ENCODE results near the gene KCTD14. TPM values are rescaled to one million over a fixed set of nuclear protein-coding genes. Genes with fewer than 3 reads are reported as not detected.
"Not testable (repeated sequence)": the region's sequence is repeated elsewhere in the genome, so short reads cannot be mapped to it uniquely, and the experiment has no call there.

Gene KCTD14
- total and polyA plus RNA-seq, 4 donors = 0.70 to 7.3 (median 6.7) TPM

DNA sequence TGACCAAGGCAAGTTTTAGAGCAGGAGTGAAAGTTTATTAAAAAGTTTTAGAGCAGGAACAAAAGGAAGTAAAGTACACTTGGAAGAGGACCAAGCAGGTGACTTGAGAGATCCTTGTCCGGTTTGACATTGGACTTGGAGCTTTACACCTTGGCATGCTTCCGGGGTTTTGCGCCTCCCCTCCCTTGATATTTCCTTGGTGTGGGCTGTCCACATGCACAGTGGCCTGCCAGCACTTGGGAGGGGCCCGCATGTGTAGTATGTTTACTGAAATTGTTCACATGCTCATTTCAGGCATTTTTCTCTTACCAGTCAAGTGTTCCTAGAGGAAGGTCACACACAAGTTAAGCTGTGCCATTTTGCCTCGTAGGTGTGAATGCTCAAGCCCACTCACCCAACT is 21.6 kb upstream of the KCTD14 start:
- DNase-seq (ENCODE audit: low spot score) = no peak
- TF ChIP-seq HNF4A (conservative IDR thresholded peaks at IDR 0.05) (peak; percentile 21 to 57), TAF1 (conservative IDR thresholded peaks at IDR 0.05) (no peak), HNF4G (IDR thresholded peaks at IDR 0.05) (no peak), JUND (IDR thresholded peaks at IDR 0.05) (no peak)
- H3K27ac ChIP-seq (ENCODE audit: low read depth in 1 of 2, low read length in 2 of 2) = no peak overlapping the region
- WGBS = 57% methylated on average over 5 of the region's 5 CpGs
- no peaks in the 10 kb centered on the region for H3K9me3 ChIP-seq (ENCODE audit: control insufficient read depth in 4 of 4, low read length in 3 of 4)
- H3K4me3 ChIP-seq (ENCODE audit: low read depth in 1 of 3, low read length in 3 of 3) = no peak overlapping the region
- H3K4me1 ChIP-seq (ENCODE audit: control insufficient read depth in 4 of 4, insufficient read depth in 4 of 4, low read length in 3 of 4) = peaks cover 9 to 28% (median 17%) of the 10 kb centered on the region in 4 donors
- no peak overlapping the region for H3K9ac ChIP-seq (ENCODE audit: low read depth in 1 of 2, low read length in 2 of 2)
- no peaks in the 10 kb centered on the region for H3K27me3 ChIP-seq (ENCODE audit: control insufficient read depth in 4 of 4, insufficient read depth in 4 of 4, low read length in 3 of 4)
- no peaks in the 10 kb centered on the region for H3K36me3 ChIP-seq (ENCODE audit: control insufficient read depth in 4 of 4, insufficient read depth in 3 of 4, low read depth in 1 of 4, low read length in 3 of 4)

DNA sequence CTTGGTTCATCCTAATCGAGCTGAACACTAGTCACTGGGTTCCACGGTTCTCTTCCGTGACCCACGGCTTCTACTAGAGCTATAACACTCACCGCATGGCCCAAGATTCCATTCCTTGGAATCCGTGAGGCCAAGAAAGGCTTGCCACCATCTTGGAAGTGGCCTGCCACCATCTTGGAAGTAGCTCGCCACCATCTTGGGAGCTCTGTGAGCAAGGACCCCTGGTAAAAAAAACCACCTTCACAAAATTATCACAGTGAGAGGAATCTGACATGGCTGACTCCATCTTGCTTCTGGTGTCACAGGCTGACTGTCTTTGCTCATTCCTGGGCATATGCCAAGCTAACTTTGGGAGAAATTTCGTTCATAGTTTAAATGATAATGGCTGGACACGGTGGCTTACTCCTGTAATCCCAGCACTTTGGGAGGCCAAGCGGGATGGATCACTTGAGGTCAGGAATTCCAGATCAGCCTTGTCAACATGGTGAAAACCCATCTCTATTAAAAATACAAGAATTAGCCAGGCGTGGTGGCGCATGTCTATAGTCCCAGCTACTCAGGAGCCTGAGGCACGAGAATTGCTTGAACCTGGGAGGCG is 18.9 kb upstream of the KCTD14 start:
- Histone ChIP-seq H3K27me3 (ENCODE audit: control insufficient read depth in 4 of 4, insufficient read depth in 4 of 4, low read length in 3 of 4) (no peaks in the 10 kb centered on the region), H3K9me3 (ENCODE audit: control insufficient read depth in 4 of 4, low read length in 3 of 4) (no peaks in the 10 kb centered on the region), H3K9ac (ENCODE audit: low read depth in 1 of 2, low read length in 2 of 2) (no peak overlapping the region), H3K36me3 (ENCODE audit: control insufficient read depth in 4 of 4, insufficient read depth in 3 of 4, low read depth in 1 of 4, low read length in 3 of 4) (no peaks in the 10 kb centered on the region), H3K4me3 (ENCODE audit: low read depth in 1 of 3, low read length in 3 of 3) (no peak overlapping the region), H3K27ac (ENCODE audit: low read depth in 1 of 2, low read length in 2 of 2) (no peak overlapping the region), H3K4me1 (ENCODE audit: control insufficient read depth in 4 of 4, insufficient read depth in 4 of 4, low read length in 3 of 4) (peaks cover 19 to 50% (median 36%) of the 10 kb centered on the region in 4 donors)
- WGBS = 97% methylated on average over 14 of the region's 14 CpGs
- no peak for TF ChIP-seq GABPA (IDR thresholded peaks at IDR 0.05 in 1 of 2, conservative IDR thresholded peaks at IDR 0.05 in 1 of 2)
- TF ChIP-seq CTCF (IDR thresholded peaks at IDR 0.05; ENCODE audit: low read depth, low read length, missing input control) = no peak
- TF ChIP-seq JUND (IDR thresholded peaks at IDR 0.05) = no peak
- TF ChIP-seq EGR1 (IDR thresholded peaks at IDR 0.05; ENCODE audit: low read depth in 2 of 2) = no peak
- TF ChIP-seq FOXA1 (IDR thresholded peaks at IDR 0.05) = no peak
- TF ChIP-seq ATF3 (IDR thresholded peaks at IDR 0.05) = no peak
- no peak for TF ChIP-seq MAX (IDR thresholded peaks at IDR 0.05)
- TF ChIP-seq NR2F2 (IDR thresholded peaks at IDR 0.05) = no peak
- TF ChIP-seq TAF1 (conservative IDR thresholded peaks at IDR 0.05) = no peak
- no peak for TF ChIP-seq HNF4A (conservative IDR thresholded peaks at IDR 0.05)
- no peak for TF ChIP-seq FOXA2 (IDR thresholded peaks at IDR 0.05)
- TF ChIP-seq, protein P1, sequence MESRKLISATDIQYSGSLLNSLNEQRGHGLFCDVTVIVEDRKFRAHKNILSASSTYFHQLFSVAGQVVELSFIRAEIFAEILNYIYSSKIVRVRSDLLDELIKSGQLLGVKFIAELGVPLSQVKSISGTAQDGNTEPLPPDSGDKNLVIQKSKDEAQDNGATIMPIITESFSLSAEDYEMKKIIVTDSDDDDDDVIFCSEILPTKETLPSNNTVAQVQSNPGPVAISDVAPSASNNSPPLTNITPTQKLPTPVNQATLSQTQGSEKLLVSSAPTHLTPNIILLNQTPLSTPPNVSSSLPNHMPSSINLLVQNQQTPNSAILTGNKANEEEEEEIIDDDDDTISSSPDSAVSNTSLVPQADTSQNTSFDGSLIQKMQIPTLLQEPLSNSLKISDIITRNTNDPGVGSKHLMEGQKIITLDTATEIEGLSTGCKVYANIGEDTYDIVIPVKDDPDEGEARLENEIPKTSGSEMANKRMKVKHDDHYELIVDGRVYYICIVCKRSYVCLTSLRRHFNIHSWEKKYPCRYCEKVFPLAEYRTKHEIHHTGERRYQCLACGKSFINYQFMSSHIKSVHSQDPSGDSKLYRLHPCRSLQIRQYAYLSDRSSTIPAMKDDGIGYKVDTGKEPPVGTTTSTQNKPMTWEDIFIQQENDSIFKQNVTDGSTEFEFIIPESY (IDR thresholded peaks at IDR 0.05) = no peak
- no peak for TF ChIP-seq HNF4G (IDR thresholded peaks at IDR 0.05)
- no peak for DNase-seq (ENCODE audit: low spot score)

GRCh38 chr11:78041380-78041719 is 18.3 kb upstream of the KCTD14 start:
- not testable (repeated sequence) for H3K27ac ChIP-seq (ENCODE audit: low read depth in 1 of 2, low read length in 2 of 2); DNase-seq (ENCODE audit: low spot score); H3K27me3 ChIP-seq (ENCODE audit: control insufficient read depth in 4 of 4, insufficient read depth in 4 of 4, low read length in 3 of 4); H3K4me3 ChIP-seq (ENCODE audit: low read depth in 1 of 3, low read length in 3 of 3); H3K9ac ChIP-seq (ENCODE audit: low read depth in 1 of 2, low read length in 2 of 2); H3K36me3 ChIP-seq (ENCODE audit: control insufficient read depth in 4 of 4, insufficient read depth in 3 of 4, low read depth in 1 of 4, low read length in 3 of 4); H3K9me3 ChIP-seq (ENCODE audit: control insufficient read depth in 4 of 4, low read length in 3 of 4)
- H3K4me1 ChIP-seq (ENCODE audit: control insufficient read depth in 4 of 4, insufficient read depth in 4 of 4, low read length in 3 of 4) = peaks cover 19 to 53% (median 36%) of the 10 kb centered on the region in 4 donors
- 96% methylated on average over 8 of the region's 8 CpGs for WGBS

Data from liver (tissue), 9 donors.